HepG2 (cell line): ENCODE results near the gene NGEF. TPM values are rescaled to one million over a fixed set of nuclear protein-coding genes. Genes with fewer than 3 reads are reported as not detected.

Experiments used
- DNMT1 ChIP-seq: sonication (generic); formaldehyde crosslinking; IDR thresholded peaks from 2 replicates; pipeline ENCODE4 v1.5.1; 2020; ENCODE audit warnings: mild to moderate bottlenecking, missing genetic modification reagents
- FOXO1 ChIP-seq: sonication (generic); formaldehyde crosslinking; IDR thresholded peaks from 2 replicates; pipeline ENCODE4 v1.4.0; 2020; ENCODE audit warnings: missing genetic modification reagents
- MBNL3 ChIP-seq: fragments of 250-450 bp; sonication (Bioruptor Pico); conservative IDR thresholded peaks from 2 replicates; pipeline ENCODE4 v1.8.0; 2022; ENCODE audit warnings: mild to moderate bottlenecking, inconsistent platforms
- NKX3-1 ChIP-seq: sonication (generic); formaldehyde crosslinking; IDR thresholded peaks from 2 replicates; pipeline ENCODE4 v1.5.0; 2020; ENCODE audit warnings: missing genetic modification reagents
- NRL ChIP-seq: sonication (generic); formaldehyde crosslinking; IDR thresholded peaks from 2 replicates; pipeline ENCODE4 v1.5.0; 2020; ENCODE audit warnings: missing genetic modification reagents, mild to moderate bottlenecking, moderate library complexity, borderline replicate concordance
- RFX1 ChIP-seq: fragments of 450-650 bp; IDR thresholded peaks from 2 replicates; pipeline ENCODE4 v1.6.1; 2017
- SAP130 ChIP-seq: IDR thresholded peaks from 2 replicates; pipeline ENCODE4 v1.6.1; 2016; ENCODE audit warnings: low read depth
- SMAD1 ChIP-seq: sonication (generic); formaldehyde crosslinking; IDR thresholded peaks from 2 replicates; pipeline ENCODE4 v1.4.0; 2020; ENCODE audit warnings: missing genetic modification reagents, low read depth, mild to moderate bottlenecking, borderline replicate concordance
- SOX5 ChIP-seq: IDR thresholded peaks from 2 replicates; pipeline ENCODE4 v1.6.1; 2016; ENCODE audit warnings: borderline replicate concordance
- SPEN ChIP-seq: sonication (generic); formaldehyde crosslinking; IDR thresholded peaks from 2 replicates; pipeline ENCODE4 v1.5.1; 2020; ENCODE audit warnings: low read depth, mild to moderate bottlenecking, missing genetic modification reagents
- SRF ChIP-seq: IDR thresholded peaks from 2 replicates; pipeline ENCODE4 v1.6.1; 2011; ENCODE audit warnings: mild to moderate bottlenecking, low read depth, low read length, moderate library complexity
- SRSF1 ChIP-seq: fragments of 200-400 bp; formaldehyde crosslinking; optimal IDR thresholded peaks from 2 replicates; pipeline ENCODE3; 2017; ENCODE audit warnings: mild to moderate bottlenecking, low read depth, low read length, moderate library complexity
- STAT5B ChIP-seq: sonication (generic); formaldehyde crosslinking; IDR thresholded peaks from 2 replicates; pipeline ENCODE4 v1.4.0; 2020; ENCODE audit warnings: missing genetic modification reagents
- SUZ12 ChIP-seq: fragments of 150-350 bp; IDR thresholded peaks from 2 replicates; pipeline ENCODE4 v1.6.1; 2014; ENCODE audit warnings: low read depth, low read length
- TCF7 ChIP-seq: sonication (generic); IDR thresholded peaks from 2 replicates; pipeline ENCODE4 v1.6.1; 2016; ENCODE audit warnings: antibody characterized with exemption, low read depth
- ZBTB3 ChIP-seq: sonication (generic); formaldehyde crosslinking; IDR thresholded peaks from 2 replicates; pipeline ENCODE4 v1.4.0; 2020; ENCODE audit warnings: low read depth, mild to moderate bottlenecking, moderate library complexity, missing genetic modification reagents, borderline replicate concordance
- ZBTB42 ChIP-seq: sonication (generic); formaldehyde crosslinking; IDR thresholded peaks from 2 replicates; pipeline ENCODE4 v1.5.0; 2020; ENCODE audit warnings: mild to moderate bottlenecking, missing genetic modification reagents
- ZMYM3 ChIP-seq: sonication (generic); formaldehyde crosslinking; IDR thresholded peaks from 2 replicates; pipeline ENCODE4 v1.5.1; 2020; ENCODE audit warnings: mild to moderate bottlenecking, missing genetic modification reagents
- ZNF367 ChIP-seq: sonication (generic); formaldehyde crosslinking; IDR thresholded peaks from 2 replicates; pipeline ENCODE4 v1.4.0; 2020; ENCODE audit warnings: missing genetic modification reagents, borderline replicate concordance
- ZNF724P ChIP-seq: sonication (generic); formaldehyde crosslinking; IDR thresholded peaks from 2 replicates; pipeline ENCODE4 v1.8.0; 2022; ENCODE audit warnings: missing genetic modification reagents, borderline replicate concordance
- polyA plus RNA-seq, 8 experiments: library from polyadenylated mRNA; depleted of rRNA in 3 of 8; stranded (reverse) in 7 of 8; unstranded in 1 of 8; fragments of >200 nt; fragmentation: Illumina TruSeq in 4 of 8; extraction: Trizol in 4 of 8; gene quantifications; 2 replicates each; pipeline versions ENCODE4 v1.2.1 to v1.2.3, GENCODE V29; 2011 to 2016; ENCODE audit warnings: low read depth in 4 of 8, missing spikeins in 1 of 8, mixed read lengths in 1 of 8; ENCODE audit not compliant: insufficient read depth in 1 of 8
- total RNA-seq, 5 experiments: library from RNA; depleted of rRNA; stranded (reverse); fragments of >200 nt; fragmentation: Illumina TruSeq; extraction: Trizol; gene quantifications; 2 replicates each; pipeline ENCODE4 v1.2.3, GENCODE V29; 2016; ENCODE audit warnings: low read depth in 1 of 5
- TF ChIP-seq, protein P1 (sequence below): IDR thresholded peaks from 2 replicates; pipeline ENCODE4 v1.6.1; 2012; ENCODE audit warnings: low read depth, low read length, improper control_type of control experiment
- TF ChIP-seq, protein P2 (sequence below): sonication (generic); formaldehyde crosslinking; IDR thresholded peaks from 2 replicates; pipeline ENCODE4 v1.4.0; 2020; ENCODE audit warnings: missing genetic modification reagents
- TF ChIP-seq, protein P3 (sequence below): sonication (generic); formaldehyde crosslinking; IDR thresholded peaks from 2 replicates; pipeline ENCODE4 v1.5.1; 2020; ENCODE audit warnings: missing genetic modification reagents, mild to moderate bottlenecking, borderline replicate concordance
- TF ChIP-seq, protein P4 (sequence below): sonication (generic); formaldehyde crosslinking; IDR thresholded peaks from 2 replicates; pipeline ENCODE4 v1.4.0; 2020; ENCODE audit warnings: missing genetic modification reagents

The NGEF gene
- total and polyA plus RNA-seq, 2 of the 13 experiments (the other 11 are each of a cell fraction or from before 2014, with no cell fraction given): 14.4 to 36.9 TPM

DNA sequence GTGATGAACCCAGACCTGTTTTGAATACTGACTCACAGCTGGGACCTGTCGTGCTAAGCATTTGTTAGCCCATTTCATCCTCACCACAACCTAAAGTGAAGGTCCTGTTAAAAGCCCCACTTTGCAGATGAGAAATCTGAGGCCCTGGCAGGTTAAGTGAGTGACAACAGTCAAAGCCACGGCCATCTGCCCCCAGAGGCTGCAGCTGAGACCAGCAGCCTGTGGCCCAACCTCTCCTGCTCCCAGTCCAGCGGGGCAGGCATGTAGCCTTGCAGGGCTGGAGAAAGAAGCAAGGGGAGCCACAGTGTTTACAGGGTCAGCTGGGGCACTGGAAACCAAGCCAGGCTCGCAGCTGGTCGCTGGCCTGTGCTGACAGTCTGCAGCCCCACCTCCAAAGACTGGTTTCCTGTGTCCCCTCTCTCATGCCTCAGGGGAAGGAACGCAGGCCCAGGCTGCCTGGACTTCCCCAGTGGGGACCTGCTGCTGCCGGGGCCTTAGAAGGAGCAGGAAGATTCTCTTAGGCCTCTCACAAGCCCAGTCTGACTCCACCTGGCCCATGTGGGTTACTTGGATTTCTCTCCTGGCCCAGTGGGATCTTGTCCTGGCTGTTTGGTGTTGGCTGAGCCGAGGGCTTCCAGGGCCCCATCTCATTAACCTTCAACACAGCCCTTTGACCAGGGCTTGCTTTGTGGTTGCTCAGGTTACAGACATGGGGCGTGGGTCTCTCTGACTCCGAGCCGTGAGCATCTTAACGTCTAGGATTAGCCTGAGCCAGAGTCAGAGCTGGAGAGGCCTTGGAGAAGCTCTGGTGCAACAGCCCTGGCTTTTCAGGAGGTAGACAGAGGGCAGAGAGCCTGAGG is 48.8 kb upstream of the NGEF start (continued):
- TF ChIP-seq, protein P1, sequence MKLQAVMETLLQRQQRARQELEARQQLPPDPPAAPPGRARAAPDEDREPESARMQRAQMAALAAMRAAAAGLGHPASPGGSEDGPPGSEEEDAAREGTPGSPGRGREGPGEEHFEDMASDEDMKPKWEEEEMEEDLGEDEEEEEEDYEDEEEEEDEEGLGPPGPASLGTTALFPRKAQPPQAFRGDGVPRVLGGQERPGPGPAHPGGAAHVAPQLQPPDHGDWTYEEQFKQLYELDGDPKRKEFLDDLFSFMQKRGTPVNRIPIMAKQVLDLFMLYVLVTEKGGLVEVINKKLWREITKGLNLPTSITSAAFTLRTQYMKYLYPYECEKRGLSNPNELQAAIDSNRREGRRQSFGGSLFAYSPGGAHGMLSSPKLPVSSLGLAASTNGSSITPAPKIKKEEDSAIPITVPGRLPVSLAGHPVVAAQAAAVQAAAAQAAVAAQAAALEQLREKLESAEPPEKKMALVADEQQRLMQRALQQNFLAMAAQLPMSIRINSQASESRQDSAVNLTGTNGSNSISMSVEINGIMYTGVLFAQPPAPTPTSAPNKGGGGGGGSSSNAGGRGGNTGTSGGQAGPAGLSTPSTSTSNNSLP: 0 out of 2 replicates have a peak, but pooled peaks have one; percentile 6
- peak; percentile 90 for TF ChIP-seq SPEN (CRISPR knock-in tag)
- TF ChIP-seq RFX1: peak; percentile 65; the same call in 1 of the 2 replicates
- TF ChIP-seq MBNL3 (CRISPR knock-in tag): no peak
- TF ChIP-seq, protein P2, sequence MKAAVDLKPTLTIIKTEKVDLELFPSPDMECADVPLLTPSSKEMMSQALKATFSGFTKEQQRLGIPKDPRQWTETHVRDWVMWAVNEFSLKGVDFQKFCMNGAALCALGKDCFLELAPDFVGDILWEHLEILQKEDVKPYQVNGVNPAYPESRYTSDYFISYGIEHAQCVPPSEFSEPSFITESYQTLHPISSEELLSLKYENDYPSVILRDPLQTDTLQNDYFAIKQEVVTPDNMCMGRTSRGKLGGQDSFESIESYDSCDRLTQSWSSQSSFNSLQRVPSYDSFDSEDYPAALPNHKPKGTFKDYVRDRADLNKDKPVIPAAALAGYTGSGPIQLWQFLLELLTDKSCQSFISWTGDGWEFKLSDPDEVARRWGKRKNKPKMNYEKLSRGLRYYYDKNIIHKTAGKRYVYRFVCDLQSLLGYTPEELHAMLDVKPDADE (CRISPR knock-in tag): no peak
- TF ChIP-seq, protein P3, sequence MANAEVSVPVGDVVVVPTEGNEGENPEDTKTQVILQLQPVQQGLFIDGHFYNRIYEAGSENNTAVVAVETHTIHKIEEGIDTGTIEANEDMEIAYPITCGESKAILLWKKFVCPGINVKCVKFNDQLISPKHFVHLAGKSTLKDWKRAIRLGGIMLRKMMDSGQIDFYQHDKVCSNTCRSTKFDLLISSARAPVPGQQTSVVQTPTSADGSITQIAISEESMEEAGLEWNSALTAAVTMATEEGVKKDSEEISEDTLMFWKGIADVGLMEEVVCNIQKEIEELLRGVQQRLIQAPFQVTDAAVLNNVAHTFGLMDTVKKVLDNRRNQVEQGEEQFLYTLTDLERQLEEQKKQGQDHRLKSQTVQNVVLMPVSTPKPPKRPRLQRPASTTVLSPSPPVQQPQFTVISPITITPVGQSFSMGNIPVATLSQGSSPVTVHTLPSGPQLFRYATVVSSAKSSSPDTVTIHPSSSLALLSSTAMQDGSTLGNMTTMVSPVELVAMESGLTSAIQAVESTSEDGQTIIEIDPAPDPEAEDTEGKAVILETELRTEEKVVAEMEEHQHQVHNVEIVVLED (CRISPR knock-in tag): peak; percentile 52; the same call in 1 of the 2 replicates
- peak; percentile 58 for TF ChIP-seq SRSF1
- TF ChIP-seq, protein P4, sequence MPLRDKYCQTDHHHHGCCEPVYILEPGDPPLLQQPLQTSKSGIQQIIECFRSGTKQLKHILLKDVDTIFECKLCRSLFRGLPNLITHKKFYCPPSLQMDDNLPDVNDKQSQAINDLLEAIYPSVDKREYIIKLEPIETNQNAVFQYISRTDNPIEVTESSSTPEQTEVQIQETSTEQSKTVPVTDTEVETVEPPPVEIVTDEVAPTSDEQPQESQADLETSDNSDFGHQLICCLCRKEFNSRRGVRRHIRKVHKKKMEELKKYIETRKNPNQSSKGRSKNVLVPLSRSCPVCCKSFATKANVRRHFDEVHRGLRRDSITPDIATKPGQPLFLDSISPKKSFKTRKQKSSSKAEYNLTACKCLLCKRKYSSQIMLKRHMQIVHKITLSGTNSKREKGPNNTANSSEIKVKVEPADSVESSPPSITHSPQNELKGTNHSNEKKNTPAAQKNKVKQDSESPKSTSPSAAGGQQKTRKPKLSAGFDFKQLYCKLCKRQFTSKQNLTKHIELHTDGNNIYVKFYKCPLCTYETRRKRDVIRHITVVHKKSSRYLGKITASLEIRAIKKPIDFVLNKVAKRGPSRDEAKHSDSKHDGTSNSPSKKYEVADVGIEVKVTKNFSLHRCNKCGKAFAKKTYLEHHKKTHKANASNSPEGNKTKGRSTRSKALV (CRISPR knock-in tag): 0 out of 2 replicates have a peak, but pooled peaks have one; percentile 61
- peak; percentile 90 for TF ChIP-seq ZBTB3 (CRISPR knock-in tag)
- no peak for TF ChIP-seq SUZ12
- peak; percentile 73; the same call in 1 of the 2 replicates for TF ChIP-seq SMAD1 (CRISPR knock-in tag)
- peak; percentile 98 for TF ChIP-seq SAP130 (CRISPR knock-in tag)
- peak; percentile 84; the same call in 1 of the 2 replicates for TF ChIP-seq FOXO1 (CRISPR knock-in tag)
- 0 out of 2 replicates have a peak, but pooled peaks have one; percentile 62 for TF ChIP-seq DNMT1 (CRISPR knock-in tag)
- TF ChIP-seq ZNF367 (CRISPR knock-in tag): no peak
- TF ChIP-seq NKX3-1 (CRISPR knock-in tag): no peak
- peak; percentile 41 for TF ChIP-seq NRL (CRISPR knock-in tag)
- TF ChIP-seq SRF: no peak
- peak; percentile 99 for TF ChIP-seq ZMYM3
- no peak for TF ChIP-seq STAT5B (CRISPR knock-in tag)
- TF ChIP-seq ZBTB42 (CRISPR knock-in tag): no peak
- TF ChIP-seq SOX5 (CRISPR knock-in tag): peak; percentile 75
- TF ChIP-seq TCF7: peak; percentile 19
- peak; percentile 77; the same call in 1 of the 2 replicates for TF ChIP-seq ZNF724P
